K562 (cell line): ENCODE data around the gene PLA2R1. TPM values are rescaled to one million over a fixed set of nuclear protein-coding genes. Genes with fewer than 3 reads are reported as not detected.

ENCODE experiments used
- ATAC-seq: fragments of 200-7000 bp; cut with Tn5 transposase; 3 replicates; pipeline ENCODE4 v1.9.1; 2020; ENCODE audit warnings: moderate library complexity
- BruUV-seq: library from RNA; stranded (reverse); fragments of 400-500 nt; replicated peaks from 2 replicates; lab custom pipeline; 2021; lab: Mats Ljungman, UMichigan
- CTCF ChIA-PET: fragments of 300-600 bp; formaldehyde crosslinking; extraction: SDS; loops from one replicate; lab custom pipeline; 2021; ENCODE audit warnings: low intra/inter-chr PET ratio; lab: Yijun Ruan, JAX
- POLR2A ChIA-PET: fragments of 300-600, 350-650 bp; sonication (Branson Sonifier 250); formaldehyde crosslinking; extraction: SDS; loops from one replicate; lab custom pipeline; 2021; ENCODE audit warnings: antibody characterized with exemption, inconsistent platforms; lab: Yijun Ruan, JAX
- DNase-seq, 4 experiments: peaks; one replicate each; pipeline versions ENCODE4 v3.0.0 to v3.0.0-alpha.2; 2011 to 2018; ENCODE audit warnings: low spot score in 3 of 4, mixed read lengths in 3 of 4; ENCODE audit errors: extremely low read depth in 1 of 4
- FAIRE-seq: peaks from 2 replicates; lab custom pipeline; 2011; peaks lifted over from hg19 to GRCh38; lab: Jason Lieb, UNC
- H2AFZ ChIP-seq: 2 replicates; pipeline ENCODE4 v1.6.0; 2011; ENCODE audit warnings: low read depth, low read length, control low read depth, inconsistent platforms
- H3K27ac ChIP-seq: fragments of 200-600 bp; 3 replicates; pipeline ENCODE4 v1.8.0; 2011; ENCODE audit warnings: low read depth, mild to moderate bottlenecking, control low read depth, inconsistent platforms, low read length, moderate library complexity, mixed read lengths; ENCODE audit errors: extremely low read depth
- H3K27me3 ChIP-seq, 2 experiments: fragments of 300-600 bp in 1 of 2; 2 replicates in 1 of 2; 3 replicates in 1 of 2; pipeline versions ENCODE4 v1.6.0 to v1.8.0; 2011; ENCODE audit warnings: inconsistent platforms in 2 of 2, low read length in 2 of 2, mild to moderate bottlenecking in 1 of 2, mixed read lengths in 1 of 2, moderate library complexity in 1 of 2; ENCODE audit not compliant: control insufficient read depth in 2 of 2, insufficient read depth in 2 of 2
- H3K36me3 ChIP-seq: fragments of 300-600 bp; 3 replicates; pipeline ENCODE4 v1.8.0; 2011; ENCODE audit warnings: mild to moderate bottlenecking, low read length, inconsistent platforms; ENCODE audit not compliant: control insufficient read depth, insufficient read depth
- H3K4me1 ChIP-seq, 2 experiments: fragments of 200-600 bp in 1 of 2; replicated peaks in 1 of 2; 2 replicates in 1 of 2; 3 replicates in 1 of 2; pipeline versions ENCODE4 v1.5.1 to v1.8.0; 2011; ENCODE audit warnings: inconsistent platforms in 2 of 2, low read length in 2 of 2, mild to moderate bottlenecking in 1 of 2, mixed read lengths in 1 of 2, moderate library complexity in 1 of 2; ENCODE audit not compliant: control insufficient read depth in 2 of 2, insufficient read depth in 2 of 2
- H3K4me2 ChIP-seq: 2 replicates; pipeline ENCODE4 v1.6.1; 2011; ENCODE audit warnings: low read length, control low read depth, inconsistent platforms, mixed read lengths; ENCODE audit not compliant: insufficient read depth
- H3K4me3 ChIP-seq: fragments of 200-600 bp; sonication (generic), shearing (Covaris generic); 2 replicates; pipeline ENCODE4 v1.5.1; 2016; ENCODE audit warnings: control low read depth, inconsistent platforms
- H3K79me2 ChIP-seq: fragments of 200-600 bp; 3 replicates; pipeline ENCODE4 v1.8.0; 2011; ENCODE audit warnings: low read length, inconsistent platforms; ENCODE audit not compliant: control insufficient read depth, insufficient read depth
- H3K9ac ChIP-seq, 2 experiments: 2 replicates each; pipeline versions ENCODE4 v1.6.0 to v1.6.1; 2011; ENCODE audit warnings: low read depth in 2 of 2, low read length in 2 of 2, control low read depth in 1 of 2, inconsistent platforms in 1 of 2, mild to moderate bottlenecking in 1 of 2, mixed read lengths in 1 of 2; ENCODE audit not compliant: insufficient read depth in 1 of 2
- H3K9me1 ChIP-seq: one replicate; pipeline ENCODE4 v1.6.0; 2011; ENCODE audit warnings: inconsistent platforms, mild to moderate bottlenecking, low read length, moderate library complexity; ENCODE audit not compliant: control insufficient read depth, insufficient read depth
- H3K9me3 ChIP-seq: replicated peaks from 2 replicates; pipeline ENCODE4 v1.5.1; 2011; ENCODE audit warnings: low read depth, low read length, inconsistent platforms; ENCODE audit not compliant: control insufficient read depth, insufficient read depth
- H4K20me1 ChIP-seq: replicated peaks from 2 replicates; pipeline ENCODE4 v1.6.1; 2011; ENCODE audit warnings: low read length, inconsistent platforms, mixed read lengths; ENCODE audit not compliant: control insufficient read depth, insufficient read depth
- SMAD3 ChIP-seq: fragments of 450-650 bp; formaldehyde crosslinking; conservative IDR thresholded peaks from 2 replicates; pipeline ENCODE4 v1.4.0; 2020; ENCODE audit warnings: mild to moderate bottlenecking
- TEAD2 ChIP-seq: fragments of 450-650 bp; IDR thresholded peaks from 2 replicates; pipeline ENCODE4 v1.6.1; 2016; ENCODE audit warnings: missing genetic modification characterization, control low read depth, missing compliant biosample characterization
- ZNF124 ChIP-seq: sonication (generic); formaldehyde crosslinking; IDR thresholded peaks from 2 replicates; pipeline ENCODE4 v1.8.1; 2022; ENCODE audit warnings: missing genetic modification reagents
- ZNF609 ChIP-seq: sonication (generic); formaldehyde crosslinking; IDR thresholded peaks from 2 replicates; pipeline ENCODE4 v1.8.1; 2023; ENCODE audit warnings: missing genetic modification reagents, mild to moderate bottlenecking, borderline replicate concordance
- WGBS: fragments of 100-300 bp; shearing (Covaris generic); methylation state at CpG from one replicate; pipeline ENCODE4 v1.1.6; 2016; ENCODE audit warnings: low coverage, mixed read lengths; ENCODE audit not compliant: insufficient coverage; ENCODE audit errors: missing lambda C conversion rate; 5-methylcytosine and 5-hydroxymethylcytosine counted together
- in situ Hi-C: fragments of 300-500 bp; cut with MboI; formaldehyde crosslinking; loops from 4 replicates; pipeline ENCODE4 v1.15.0; 2018; ENCODE audit warnings: inconsistent platforms, mixed read lengths
- intact Hi-C: fragments of 100-400 bp; cut with micrococcal nuclease; formaldehyde crosslinking; loops from 2 replicates; pipeline ENCODE4 v1.14.2; 2022
- polyA plus RNA-seq, 8 experiments: library from polyadenylated mRNA; depleted of rRNA in 4 of 8; stranded (reverse) in 5 of 8; unstranded in 3 of 8; fragments of >200 nt; fragmentation: Nextera tagmentation in 2 of 8; fragmentation: Illumina TruSeq in 1 of 8; extraction: Ambion mirVana in 2 of 8; extraction: Trizol in 1 of 8; gene quantifications; 2 replicates each; pipeline versions ENCODE4 v1.2.1 to v1.2.3, GENCODE V29; 2011 to 2014; ENCODE audit warnings: inconsistent platforms in 1 of 8, missing spikeins in 1 of 8
- total RNA-seq, 7 experiments: library from RNA; depleted of rRNA in 6 of 7; stranded (reverse); fragments of >200 nt in 6 of 7; fragmentation: Illumina TruSeq in 2 of 7; extraction: Trizol in 2 of 7; gene quantifications; 2 replicates each; pipeline versions ENCODE4 v1.2.1 to v1.2.3, GENCODE V29; 2011 to 2021; ENCODE audit warnings: low replicate concordance in 1 of 7

The PLA2R1 gene
- total and polyA plus RNA-seq, 9 of the 15 experiments (the other 6 are each of a cell fraction or from before 2014, with no cell fraction given) = not detected

- Histone ChIP-seq H3K9ac (no peak overlapping the region), H3K4me3 (no peak overlapping the region), H3K27ac (no peak overlapping the region)
- WGBS = 8% methylated on average over 2 of the region's 2 CpGs
- no peak for TF ChIP-seq ZNF609 (CRISPR knock-in tag)
- no peak for TF ChIP-seq ZNF124 (CRISPR knock-in tag)
- TF ChIP-seq TEAD2 (tag) = no peak
- TF ChIP-seq SMAD3 (CRISPR knock-in tag) = no peak
- TF ChIP-seq, all 486 proteins: peak for 0
- Histone ChIP-seq H4K20me1 (no peaks in the 10 kb centered on the region), H3K9me3 (no peaks in the 10 kb centered on the region), H3K79me2 (no peaks in the 10 kb centered on the region), H3K4me1 (peaks cover 0 to 4% of the 10 kb centered on the region in 2 experiments; a peak in 1 of 5 replicates), H3K9me1 (no peaks in the 10 kb centered on the region), H3K27me3 (peaks cover 0 to 3% of the 10 kb centered on the region in 2 experiments; a peak in 3 of 5 replicates), H3K4me2 (no peak overlapping the region), H3K36me3 (no peaks in the 10 kb centered on the region), H2AFZ (no peak overlapping the region)
- ATAC-seq (no peak), DNase-seq (no peak), FAIRE-seq (no peak)
- no TSS peak for BruUV-seq
- CTCF ChIA-PET = no interaction called here
- intact Hi-C loops (no loop called here), in situ Hi-C loops (no loop called here)
- POLR2A ChIA-PET = interaction anchor here (0.9 kb wide), 1 partner anchor 26 kb away, joined by 4 read pairs; no protein-coding TSS in a partner anchor
Observed at GRCh38 chr2:159922563-159922962, 139.9 kb downstream of the PLA2R1 start.
